ENCODE measurements around the gene FAM163B.

DNA sequence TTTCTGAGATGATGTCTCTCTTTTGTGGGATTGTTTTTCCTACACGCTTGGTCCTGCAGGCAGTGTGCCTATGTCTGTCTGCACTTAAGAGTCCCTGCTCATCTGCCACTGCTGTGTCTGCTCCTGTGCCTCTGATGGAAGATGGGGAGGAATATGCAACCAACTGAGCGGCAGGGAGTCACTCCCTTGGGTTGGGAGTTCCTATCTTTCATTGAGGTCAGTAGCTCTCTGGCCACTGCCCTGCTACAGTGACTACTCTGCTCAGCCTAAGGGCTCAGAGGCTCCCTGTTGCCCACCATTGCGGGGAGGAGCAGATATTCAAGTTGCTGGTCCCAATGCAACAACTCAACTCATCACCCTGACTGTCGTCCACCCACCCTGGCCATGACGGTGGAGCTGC lies 13.4 kb upstream of the FAM163B start:
- TF ChIP-seq, protein P1, sequence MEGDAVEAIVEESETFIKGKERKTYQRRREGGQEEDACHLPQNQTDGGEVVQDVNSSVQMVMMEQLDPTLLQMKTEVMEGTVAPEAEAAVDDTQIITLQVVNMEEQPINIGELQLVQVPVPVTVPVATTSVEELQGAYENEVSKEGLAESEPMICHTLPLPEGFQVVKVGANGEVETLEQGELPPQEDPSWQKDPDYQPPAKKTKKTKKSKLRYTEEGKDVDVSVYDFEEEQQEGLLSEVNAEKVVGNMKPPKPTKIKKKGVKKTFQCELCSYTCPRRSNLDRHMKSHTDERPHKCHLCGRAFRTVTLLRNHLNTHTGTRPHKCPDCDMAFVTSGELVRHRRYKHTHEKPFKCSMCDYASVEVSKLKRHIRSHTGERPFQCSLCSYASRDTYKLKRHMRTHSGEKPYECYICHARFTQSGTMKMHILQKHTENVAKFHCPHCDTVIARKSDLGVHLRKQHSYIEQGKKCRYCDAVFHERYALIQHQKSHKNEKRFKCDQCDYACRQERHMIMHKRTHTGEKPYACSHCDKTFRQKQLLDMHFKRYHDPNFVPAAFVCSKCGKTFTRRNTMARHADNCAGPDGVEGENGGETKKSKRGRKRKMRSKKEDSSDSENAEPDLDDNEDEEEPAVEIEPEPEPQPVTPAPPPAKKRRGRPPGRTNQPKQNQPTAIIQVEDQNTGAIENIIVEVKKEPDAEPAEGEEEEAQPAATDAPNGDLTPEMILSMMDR (IDR thresholded peaks at IDR 0.05): no peak
- TF ChIP-seq POLR2A (IDR thresholded peaks at IDR 0.05): no peak
